SK-N-SH (cell line): ENCODE data around the gene CENATAC. TPM values are rescaled to one million over a fixed set of nuclear protein-coding genes. Genes with fewer than 3 reads are reported as not detected.
"Not testable (repeated sequence)": the region's sequence is repeated elsewhere in the genome, so short reads cannot be mapped to it uniquely, and the experiment has no call there.

ENCODE experiments used
- CTCF ChIA-PET: fragments of 300-600, 350-600 bp; formaldehyde crosslinking; extraction: SDS; loops from one replicate; lab custom pipeline; 2021; lab: Yijun Ruan, JAX
- POLR2A ChIA-PET: fragments of 350-600 bp; sonication (Branson Sonifier 250); formaldehyde crosslinking; extraction: SDS; loops from one replicate; lab custom pipeline; 2020; ENCODE audit warnings: antibody characterized with exemption, inconsistent platforms; lab: Yijun Ruan, JAX
- DNase-seq: peaks from one replicate; pipeline ENCODE4 v3.0.0; 2012
- H2AFZ ChIP-seq: fragments of 200-600 bp; sonication (generic); 2 replicates; pipeline ENCODE4 v1.8.1; 2016; ENCODE audit warnings: antibody characterized with exemption, mild to moderate bottlenecking, low read depth
- H3F3A ChIP-seq: fragments of 200-600 bp; sonication (generic); replicated peaks from 2 replicates; pipeline ENCODE3; 2016; ENCODE audit warnings: antibody characterized with exemption, mild to moderate bottlenecking; ENCODE audit not compliant: insufficient read depth
- H3K27ac ChIP-seq, 2 experiments: fragments of 200-500 bp in 1 of 2; fragments of 200-600 bp in 1 of 2; sonication (Bioruptor generic) in 1 of 2; sonication (generic), shearing (Covaris generic) in 1 of 2; 2 replicates each; pipeline versions ENCODE4 v1.5.1 to v1.6.1; 2014 to 2016; ENCODE audit warnings: low read depth in 2 of 2, inconsistent platforms in 1 of 2, low read length in 1 of 2, mild to moderate bottlenecking in 1 of 2, mixed read lengths in 1 of 2
- H3K27me3 ChIP-seq: fragments of 200-600 bp; sonication (generic), shearing (Covaris generic); 2 replicates; pipeline ENCODE4 v1.6.1; 2016; ENCODE audit warnings: mixed run types; ENCODE audit not compliant: insufficient read depth
- H3K36me3 ChIP-seq, 2 experiments: fragments of 200-500 bp in 1 of 2; fragments of 200-600 bp in 1 of 2; sonication (Bioruptor generic) in 1 of 2; sonication (generic) in 1 of 2; replicated peaks in 1 of 2; 2 replicates each; pipeline versions ENCODE3 to v1.5.1; 2014 to 2016; ENCODE audit warnings: low read length in 1 of 2, mild to moderate bottlenecking in 1 of 2; ENCODE audit not compliant: insufficient read depth in 2 of 2, control insufficient read depth in 1 of 2
- H3K4me1 ChIP-seq, 2 experiments: fragments of 200-500 bp in 1 of 2; fragments of 200-600 bp in 1 of 2; sonication (Bioruptor generic) in 1 of 2; sonication (generic), shearing (Covaris generic) in 1 of 2; 2 replicates each; pipeline versions ENCODE4 v1.5.1 to v1.6.1; 2014 to 2016; ENCODE audit warnings: low read depth in 1 of 2, low read length in 1 of 2, mixed run types in 1 of 2; ENCODE audit not compliant: insufficient read depth in 2 of 2, control insufficient read depth in 1 of 2
- H3K4me2 ChIP-seq: fragments of 200-600 bp; sonication (generic), shearing (Covaris generic); 2 replicates; pipeline ENCODE4 v1.6.1; 2017; ENCODE audit warnings: mixed run types
- H3K4me3 ChIP-seq, 2 experiments: fragments of 200-500 bp in 1 of 2; fragments of 200-600 bp in 1 of 2; sonication (Bioruptor generic) in 1 of 2; sonication (generic), shearing (Covaris generic) in 1 of 2; 2 replicates each; pipeline versions ENCODE4 v1.5.1 to v1.8.1; 2014 to 2016; ENCODE audit warnings: low read depth in 2 of 2, inconsistent platforms in 1 of 2, low read length in 1 of 2, mild to moderate bottlenecking in 1 of 2, mixed read lengths in 1 of 2, moderate library complexity in 1 of 2
- H3K79me2 ChIP-seq: fragments of 200-600 bp; sonication (generic); 2 replicates; pipeline ENCODE4 v1.8.1; 2017; ENCODE audit warnings: mild to moderate bottlenecking; ENCODE audit not compliant: insufficient read depth
- H3K9ac ChIP-seq: fragments of 200-600 bp; sonication (generic); 2 replicates; pipeline ENCODE4 v1.6.1; 2017; ENCODE audit warnings: mixed run types
- H3K9me2 ChIP-seq: fragments of 200-600 bp; sonication (generic); 2 replicates; pipeline ENCODE4 v1.6.1; 2017; ENCODE audit warnings: mixed run types
- H3K9me3 ChIP-seq: fragments of 200-600 bp; sonication (generic); 2 replicates; pipeline ENCODE4 v1.6.1; 2017; ENCODE audit warnings: mixed run types, mild to moderate bottlenecking, moderate library complexity
- H4K20me1 ChIP-seq: fragments of 200-600 bp; sonication (generic); 2 replicates; pipeline ENCODE4 v1.6.1; 2017; ENCODE audit warnings: mild to moderate bottlenecking, mixed run types; ENCODE audit not compliant: insufficient read depth
- EP300 ChIP-seq, 2 experiments: IDR thresholded peaks; 2 replicates each; pipeline versions ENCODE4 v1.4.0 to v1.6.1; 2012; ENCODE audit warnings: borderline replicate concordance in 1 of 2, low read depth in 1 of 2, low read length in 1 of 2
- FOXM1 ChIP-seq: IDR thresholded peaks from 2 replicates; pipeline ENCODE4 v1.4.0; 2012; ENCODE audit warnings: low read depth, mild to moderate bottlenecking
- GABPA ChIP-seq: IDR thresholded peaks from 2 replicates; pipeline ENCODE4 v1.4.0; 2012; ENCODE audit warnings: low read depth, mild to moderate bottlenecking
- MEF2A ChIP-seq: IDR thresholded peaks from 2 replicates; pipeline ENCODE4 v1.4.0; 2012; ENCODE audit warnings: low read depth, borderline replicate concordance
- MXI1 ChIP-seq: IDR thresholded peaks from 2 replicates; pipeline ENCODE4 v1.6.1; 2012; ENCODE audit warnings: mild to moderate bottlenecking, low read depth, low read length, improper control_type of control experiment
- PBX3 ChIP-seq: IDR thresholded peaks from 2 replicates; pipeline ENCODE4; 2012
- POLR2AphosphoS5 ChIP-seq: IDR thresholded peaks from 2 replicates; pipeline ENCODE4 v1.6.1; 2012; ENCODE audit warnings: low read depth, low read length
- RCOR1 ChIP-seq: fragments of 150-350 bp; IDR thresholded peaks from 2 replicates; pipeline ENCODE4 v1.6.1; 2017; ENCODE audit warnings: antibody characterized with exemption, low read length
- RFX5 ChIP-seq: IDR thresholded peaks from 2 replicates; pipeline ENCODE4 v1.6.1; 2012; ENCODE audit warnings: mild to moderate bottlenecking, improper control_type of control experiment, low read length
- SIN3A ChIP-seq: IDR thresholded peaks from 2 replicates; pipeline ENCODE4 v1.6.1; 2012; ENCODE audit warnings: low read depth, mild to moderate bottlenecking, low read length, moderate library complexity, borderline replicate concordance
- SMC3 ChIP-seq: IDR thresholded peaks from 2 replicates; pipeline ENCODE4 v1.6.1; 2012; ENCODE audit warnings: low read depth, low read length, improper control_type of control experiment
- TEAD4 ChIP-seq: IDR thresholded peaks from 2 replicates; pipeline ENCODE4 v1.4.0; 2012; ENCODE audit warnings: mild to moderate bottlenecking, borderline replicate concordance; ENCODE audit not compliant: insufficient read depth
- YY1 ChIP-seq: IDR thresholded peaks from 2 replicates; pipeline ENCODE4 v1.4.0; 2012; ENCODE audit warnings: low read depth, mild to moderate bottlenecking
- WGBS: methylation state at CpG from one replicate; pipeline ENCODE4 v1.1.6; 2017; ENCODE audit warnings: low lambda C conversion rate; 5-methylcytosine and 5-hydroxymethylcytosine counted together
- polyA plus RNA-seq, 3 experiments: library from polyadenylated mRNA; depleted of rRNA; stranded (reverse); fragments of >200 nt; gene quantifications; 2 replicates each; pipeline ENCODE4 v1.2.3, GENCODE V29; 2012
- TF ChIP-seq, protein P1 (sequence below): fragments of 150-350 bp; IDR thresholded peaks from 2 replicates; pipeline ENCODE4 v1.6.1; 2017; ENCODE audit warnings: antibody characterized with exemption, low read length, low read depth, borderline replicate concordance
- TF ChIP-seq, protein P2 (sequence below): IDR thresholded peaks from 2 replicates; pipeline ENCODE4 v1.4.0; 2012; ENCODE audit warnings: low read depth, borderline replicate concordance

Gene CENATAC
- polyA plus RNA-seq, 1 of the 3 experiments (the other 2 are of a cell fraction): 16.0 TPM

GRCh38 chr11:118997627-118998387 lies at the start of gene CENATAC (continued):
- TF ChIP-seq, protein P1, sequence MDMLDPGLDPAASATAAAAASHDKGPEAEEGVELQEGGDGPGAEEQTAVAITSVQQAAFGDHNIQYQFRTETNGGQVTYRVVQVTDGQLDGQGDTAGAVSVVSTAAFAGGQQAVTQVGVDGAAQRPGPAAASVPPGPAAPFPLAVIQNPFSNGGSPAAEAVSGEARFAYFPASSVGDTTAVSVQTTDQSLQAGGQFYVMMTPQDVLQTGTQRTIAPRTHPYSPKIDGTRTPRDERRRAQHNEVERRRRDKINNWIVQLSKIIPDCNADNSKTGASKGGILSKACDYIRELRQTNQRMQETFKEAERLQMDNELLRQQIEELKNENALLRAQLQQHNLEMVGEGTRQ: no peak
- TF ChIP-seq RCOR1: no peak
- no peak for TF ChIP-seq FOXM1
- TF ChIP-seq SIN3A: 0 out of 2 replicates have a peak, but pooled peaks have one; percentile 18
- TF ChIP-seq SMC3: no peak
- no peak for TF ChIP-seq PBX3
- peak; percentile 88 for TF ChIP-seq POLR2AphosphoS5
- TF ChIP-seq EP300 (IDR thresholded peaks at IDR 0.05; ENCODE audit: borderline replicate concordance in 1 of 2, low read depth in 1 of 2, low read length in 1 of 2): no peak
- TF ChIP-seq GABPA: 0 out of 2 replicates have a peak, but pooled peaks have one; percentile 40
- no peak for TF ChIP-seq TEAD4
- TF ChIP-seq YY1: peak; percentile 77
- TF ChIP-seq MEF2A: no peak

DNA sequence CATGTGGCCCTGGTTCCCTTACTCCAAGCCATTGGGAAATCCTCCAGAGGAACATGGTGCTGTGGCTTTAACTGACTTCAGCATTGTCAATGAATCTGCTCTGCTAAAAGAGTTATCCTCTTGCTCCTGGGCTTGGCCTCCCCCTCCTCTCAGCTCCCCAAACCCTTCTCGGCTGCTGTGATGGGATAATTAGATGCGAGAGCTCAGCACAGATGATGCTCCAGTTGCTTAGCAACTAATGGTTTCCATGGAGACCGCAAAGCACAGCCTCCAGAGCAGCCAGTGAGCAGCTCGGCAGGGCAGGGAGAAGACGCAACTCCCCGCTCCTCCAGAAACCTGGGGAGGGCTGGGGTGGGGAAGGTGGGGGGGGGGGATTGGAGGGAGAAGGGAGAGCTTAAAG lies 44.7 kb upstream of the CENATAC start:
- Histone ChIP-seq H3K4me1 (peaks cover 0 to 6% of the 10 kb centered on the region in 2 experiments; a peak in 1 of 4 replicates), H3F3A (no peaks in the 10 kb centered on the region), H3K9ac (no peak overlapping the region), H3K4me2 (no peak overlapping the region), H4K20me1 (no peaks in the 10 kb centered on the region), H3K36me3 (no peaks in the 10 kb centered on the region), H3K27ac (peak overlapping the region in 1 of 2 experiments; percentile 2; a peak in 1 of 4 replicates), H3K9me3 (no peaks in the 10 kb centered on the region), H3K9me2 (no peaks in the 10 kb centered on the region), H2AFZ (no peak overlapping the region), H3K4me3 (no peak overlapping the region), H3K27me3 (no peaks in the 10 kb centered on the region), H3K79me2 (no peaks in the 10 kb centered on the region)
- ChIA-PET CTCF (interaction anchor here (1.0 to 12.7 kb wide), 5 partner anchors 22 to 403 kb away, joined by 3 to 186 read pairs (median 6); partner anchors contain the start of genes BCL9L and DDX6), POLR2A (interaction anchor here (1.0 kb wide), 1 partner anchor 44 kb away, joined by 4 read pairs; no protein-coding TSS in a partner anchor)
- WGBS: 11% methylated on average over 6 of the region's 6 CpGs
- TF ChIP-seq MXI1 (peak; percentile 75; the same call in 1 of the 2 replicates), RFX5 (peak; percentile 21; the same call in 1 of the 2 replicates)
- TF ChIP-seq, protein P2, sequence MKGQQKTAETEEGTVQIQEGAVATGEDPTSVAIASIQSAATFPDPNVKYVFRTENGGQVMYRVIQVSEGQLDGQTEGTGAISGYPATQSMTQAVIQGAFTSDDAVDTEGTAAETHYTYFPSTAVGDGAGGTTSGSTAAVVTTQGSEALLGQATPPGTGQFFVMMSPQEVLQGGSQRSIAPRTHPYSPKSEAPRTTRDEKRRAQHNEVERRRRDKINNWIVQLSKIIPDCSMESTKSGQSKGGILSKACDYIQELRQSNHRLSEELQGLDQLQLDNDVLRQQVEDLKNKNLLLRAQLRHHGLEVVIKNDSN: no peak
- peak; percentile 86 for DNase-seq

- H3K36me3 ChIP-seq, H3K27me3 ChIP-seq, H3K9ac ChIP-seq, H3K4me2 ChIP-seq, H3K4me3 ChIP-seq, H3K79me2 ChIP-seq, H3K9me3 ChIP-seq, H3K4me1 ChIP-seq, H4K20me1 ChIP-seq, DNase-seq, H3F3A ChIP-seq, H3K9me2 ChIP-seq, H3K27ac ChIP-seq, H2AFZ ChIP-seq, POLR2A ChIA-PET: not testable (repeated sequence)
- 87% methylated on average over 5 of the region's 6 CpGs for WGBS
- CTCF ChIA-PET: interaction anchor here (1.2 to 12.7 kb wide), 3 partner anchors 22 to 264 kb away, joined by 6 to 186 read pairs (median 61); partner anchors contain the start of gene BCL9L
These were observed 44.0 kb upstream of the CENATAC start for GRCh38 chr11:118953976-118954375.
